Measurements from ENCODE around the gene FUT7.

Gene FUT7

DNA sequence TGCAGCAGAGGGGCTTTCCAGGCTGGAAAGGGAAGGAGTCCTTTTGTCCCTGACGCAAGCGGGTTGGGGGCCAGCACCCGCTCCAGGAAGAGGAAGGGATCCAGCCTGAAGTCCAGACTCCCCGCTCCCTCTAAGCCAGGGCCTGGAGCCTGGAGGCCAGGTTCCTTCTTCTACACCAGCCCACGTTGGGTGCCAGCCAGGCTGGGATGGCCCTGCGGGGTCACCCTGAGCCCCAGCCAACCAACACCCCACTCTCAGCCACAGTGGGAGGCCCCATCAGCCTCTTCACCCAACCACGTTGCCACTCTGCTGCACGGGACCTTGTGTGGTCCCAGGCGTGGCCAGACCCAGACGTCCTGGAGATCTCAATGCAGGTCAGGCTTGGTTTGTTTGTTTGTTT is 970 bp upstream of the FUT7 start:
- no peak for DNase-seq (ENCODE audit: low read depth)

DNA sequence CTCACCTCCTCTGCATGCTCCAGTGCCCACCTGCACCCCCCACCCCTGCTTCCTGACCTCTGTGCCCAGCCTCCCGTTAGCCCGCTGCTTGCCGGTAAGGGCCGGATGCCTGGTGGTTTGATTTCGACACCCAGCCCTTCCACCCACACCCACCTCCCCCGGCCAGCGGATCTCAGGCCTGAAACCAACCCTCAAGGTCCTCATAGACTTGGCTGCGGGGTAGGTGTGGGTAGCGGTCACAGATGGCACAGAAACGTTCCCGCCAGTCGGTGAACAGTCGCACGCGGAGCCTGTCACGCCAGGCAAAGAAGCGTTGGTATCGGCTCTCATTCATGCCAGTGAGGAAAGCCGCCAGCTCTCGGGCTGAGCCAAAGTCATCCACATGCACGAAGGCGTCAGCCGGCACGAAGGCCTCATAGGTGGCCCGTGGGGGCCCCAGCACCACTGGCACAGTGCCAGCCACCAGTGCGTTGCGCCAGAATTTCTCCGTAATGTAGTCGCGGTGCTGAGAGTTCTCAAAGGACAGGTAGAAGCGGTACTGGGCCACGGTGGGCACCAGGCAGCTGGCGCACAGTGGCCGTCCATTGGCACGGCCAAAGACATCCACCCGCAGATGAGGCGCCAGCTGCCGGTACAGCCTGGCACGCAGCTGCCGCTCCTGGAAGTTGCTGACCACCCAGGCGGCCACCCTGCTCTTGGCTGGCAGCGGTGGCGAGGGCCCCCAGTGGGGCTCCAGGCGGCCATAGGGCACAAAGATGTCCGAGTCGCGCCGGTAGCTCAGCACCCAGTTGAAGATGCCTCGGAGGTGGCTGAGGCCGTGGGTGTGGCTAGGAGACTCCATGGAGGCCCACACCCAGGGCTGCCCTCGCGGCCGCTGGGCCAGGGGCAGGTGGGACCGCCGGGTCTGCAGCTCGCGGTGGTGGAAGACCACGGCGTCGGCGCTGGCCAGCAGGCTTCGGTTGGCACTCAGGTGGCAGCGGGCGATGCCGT is 1.1 kb downstream of the FUT7 start:
- no peak for DNase-seq (ENCODE audit: low read depth)

DNA sequence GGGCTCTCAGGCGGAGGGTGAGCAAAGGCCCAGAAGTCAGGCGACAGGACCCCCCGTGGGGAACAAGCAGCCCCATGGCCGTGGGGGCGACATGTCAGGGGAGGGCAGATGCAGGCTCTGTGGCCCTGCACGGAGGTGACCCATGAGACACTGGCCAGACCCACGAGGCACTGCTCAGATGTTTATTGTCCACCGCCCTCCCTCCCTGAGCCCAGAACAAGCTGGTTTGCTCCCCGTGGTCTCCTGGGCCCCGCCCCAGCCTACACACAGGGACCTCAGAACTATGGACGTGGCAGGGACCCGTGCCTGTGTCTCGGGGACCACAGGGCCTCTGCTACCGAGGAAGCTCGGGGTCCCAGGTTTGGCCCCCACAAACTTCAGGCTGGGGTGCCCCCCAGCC is 1.9 kb downstream of the FUT7 start:
- no peak for DNase-seq (ENCODE audit: low read depth)

DNA sequence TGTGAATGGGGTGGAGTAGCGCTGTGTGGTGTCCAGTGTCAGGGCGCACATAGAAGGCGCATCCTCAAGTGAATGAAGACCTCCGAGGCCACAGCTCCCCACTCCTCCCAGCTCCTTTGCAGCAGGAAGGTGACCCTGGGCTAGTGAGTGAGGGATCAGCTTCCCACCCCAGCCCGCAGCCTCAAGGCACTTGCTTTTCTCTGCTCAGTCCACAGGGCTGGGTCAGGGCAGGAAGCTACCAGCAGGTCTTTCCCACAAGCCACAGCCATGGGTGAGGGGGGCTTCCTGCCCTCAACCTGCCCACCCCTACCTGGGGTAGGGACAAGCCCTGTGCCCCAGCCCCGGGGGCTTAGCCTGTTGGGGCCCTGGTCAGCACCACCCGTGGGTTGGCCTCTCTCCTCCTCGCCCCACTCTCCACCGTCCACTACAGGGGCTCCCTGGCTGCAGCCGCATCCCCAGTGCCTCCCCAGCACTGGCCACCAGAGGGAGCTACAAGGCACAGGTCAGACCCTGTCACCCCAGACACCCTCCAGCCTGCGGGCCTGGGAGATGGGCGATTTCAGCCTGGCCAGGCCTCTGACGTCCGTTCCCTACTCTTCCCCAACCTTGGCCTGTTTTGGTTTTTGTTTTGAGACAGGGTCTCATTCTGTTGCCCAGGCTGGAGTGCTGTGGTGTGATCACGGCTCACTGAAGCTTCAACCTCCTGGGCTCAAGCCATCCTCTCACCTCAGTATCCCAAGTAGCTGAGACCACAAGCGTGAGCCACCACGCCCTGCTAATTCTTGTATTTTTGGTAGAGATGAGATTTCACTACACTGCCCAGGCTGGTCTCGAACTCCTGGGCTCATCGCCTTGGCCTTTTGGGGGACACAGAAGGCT is 2.6 kb downstream of the FUT7 start:
- DNase-seq (ENCODE audit: low read depth), result no peak

DNA sequence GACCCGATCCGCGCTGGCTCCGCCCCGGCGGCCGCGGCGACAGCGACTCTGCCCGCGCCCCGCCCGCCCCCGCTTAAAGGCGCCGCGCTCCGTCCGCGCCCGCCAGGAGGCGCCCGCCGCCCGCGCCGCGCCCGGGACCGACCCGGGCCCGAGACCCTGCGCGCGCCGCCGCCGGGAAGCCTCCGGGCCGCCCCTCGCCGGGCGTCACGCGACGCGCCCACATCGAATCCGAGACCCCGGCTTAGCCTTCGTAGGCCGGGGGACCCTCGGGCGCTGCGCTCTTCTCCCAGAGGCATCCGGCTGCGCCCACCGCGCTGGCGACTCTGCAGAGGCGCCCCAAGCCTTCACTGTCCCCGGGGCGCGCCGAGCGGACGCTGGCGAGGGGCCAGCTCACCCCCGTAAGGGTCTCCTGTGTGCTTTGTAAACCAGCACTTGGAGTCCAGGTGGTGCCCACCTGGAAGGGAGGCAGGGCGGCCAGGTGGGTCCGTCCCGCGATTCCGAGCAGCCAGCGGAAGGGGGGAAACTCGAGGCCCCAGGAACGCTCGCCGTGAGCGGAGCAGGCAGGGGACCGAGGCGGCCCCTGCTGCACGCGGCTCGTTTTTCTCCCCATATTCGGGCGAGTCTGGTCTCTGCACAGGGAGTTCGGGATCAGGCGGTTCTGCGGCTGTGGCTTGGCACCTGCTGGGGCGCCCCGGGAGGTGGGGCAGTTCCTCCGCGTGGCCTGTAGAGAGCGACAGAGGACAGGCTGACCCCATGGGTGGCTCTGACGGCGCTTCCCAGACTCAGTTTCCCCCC is 3.4 kb downstream of the FUT7 start:
- DNase-seq (ENCODE audit: low read depth), result no peak

DNA sequence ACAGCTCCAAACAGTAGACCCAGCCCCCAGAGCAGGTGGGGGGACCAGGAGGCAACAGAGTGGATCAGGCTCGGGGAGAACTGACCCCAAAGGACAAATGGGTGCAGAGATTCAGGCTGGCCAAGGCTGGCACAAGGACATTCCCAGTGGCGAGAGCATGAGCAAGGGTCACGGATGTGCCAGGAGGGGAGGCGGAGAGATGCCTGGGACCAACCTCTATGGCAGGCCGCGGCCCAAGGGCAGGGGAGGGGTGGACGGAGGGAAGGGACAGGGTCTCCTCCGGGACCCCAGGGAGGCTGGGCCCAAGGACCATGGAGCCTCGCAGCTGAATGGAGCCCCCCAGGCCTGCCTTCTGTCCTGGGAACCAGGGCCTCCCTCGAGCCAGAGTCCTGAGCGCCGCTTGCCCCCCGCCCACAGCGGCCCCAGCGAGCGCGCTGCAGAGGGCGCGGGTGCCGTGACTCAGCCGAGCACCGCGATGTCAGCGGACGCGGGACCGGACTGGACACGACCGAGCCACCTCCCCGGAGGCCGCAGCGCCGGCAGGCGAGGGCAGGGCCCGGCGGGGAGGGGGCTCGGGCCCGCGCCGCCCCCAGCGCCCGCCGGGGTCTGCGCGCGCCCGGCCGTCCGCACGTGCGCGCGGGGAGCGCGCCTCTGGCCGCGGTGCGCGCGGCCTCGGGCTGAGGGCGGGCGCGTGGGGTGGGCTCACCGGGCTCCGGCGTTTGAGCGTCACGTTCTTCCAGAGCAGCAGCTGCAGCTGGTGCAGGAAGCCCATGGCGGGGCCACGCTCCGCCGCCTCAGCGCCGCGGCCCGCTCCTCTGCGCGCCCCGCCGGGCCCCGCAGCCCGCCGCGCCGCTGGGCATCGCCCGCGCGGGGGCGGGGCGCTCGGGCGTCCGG is 4.3 kb downstream of the FUT7 start, which contains the start of gene ABCA2:
TSS of gene ABCA2 (minus strand) at position 869 of the 894 bp plus-strand sequence. CDS start at position 772, 97 bp downstream.
- no peak for DNase-seq (ENCODE audit: low read depth)

DNA sequence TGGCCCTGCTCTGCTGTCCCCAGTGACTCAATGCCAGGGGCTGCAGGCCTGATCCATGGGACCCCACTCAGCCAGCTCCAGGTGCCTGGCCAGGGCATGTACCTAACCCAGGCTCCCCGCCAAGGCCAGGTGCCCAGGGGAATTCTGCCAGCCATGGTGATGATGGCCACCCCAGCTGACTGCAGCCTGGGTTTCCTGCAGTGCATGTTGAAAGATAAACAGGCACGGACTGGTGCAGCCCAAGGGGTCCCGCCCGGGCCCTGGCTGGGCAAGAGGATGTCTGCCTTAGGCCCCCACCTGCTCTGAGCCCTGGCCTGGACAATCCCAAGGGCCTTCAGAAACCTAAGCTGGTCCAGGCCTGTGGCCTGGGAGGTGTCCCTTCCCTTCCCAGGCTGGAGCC is 5.1 kb downstream of the FUT7 start:
- DNase-seq (ENCODE audit: low read depth), result no peak

DNA sequence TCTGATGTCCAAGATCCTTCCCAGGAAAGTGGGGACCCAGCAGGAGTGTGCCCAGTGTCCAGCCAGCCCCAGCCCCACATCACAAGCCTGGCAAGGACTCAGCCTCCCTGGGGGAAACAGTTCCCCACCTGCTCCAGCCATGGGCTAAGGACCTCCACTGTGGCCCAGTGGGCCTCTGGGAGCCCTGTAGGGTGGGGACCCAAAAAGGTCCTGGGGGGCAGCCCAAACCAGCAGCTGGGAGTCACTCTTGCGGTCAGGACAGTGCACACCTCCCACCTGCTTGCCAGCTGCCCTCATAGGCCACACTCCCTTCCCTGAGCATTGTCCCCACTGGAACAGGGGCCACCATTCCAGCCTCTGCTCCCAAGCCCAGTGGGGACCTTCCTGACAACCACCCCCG is 5.5 kb downstream of the FUT7 start:
- DNase-seq (ENCODE audit: low read depth), result no peak

DNA sequence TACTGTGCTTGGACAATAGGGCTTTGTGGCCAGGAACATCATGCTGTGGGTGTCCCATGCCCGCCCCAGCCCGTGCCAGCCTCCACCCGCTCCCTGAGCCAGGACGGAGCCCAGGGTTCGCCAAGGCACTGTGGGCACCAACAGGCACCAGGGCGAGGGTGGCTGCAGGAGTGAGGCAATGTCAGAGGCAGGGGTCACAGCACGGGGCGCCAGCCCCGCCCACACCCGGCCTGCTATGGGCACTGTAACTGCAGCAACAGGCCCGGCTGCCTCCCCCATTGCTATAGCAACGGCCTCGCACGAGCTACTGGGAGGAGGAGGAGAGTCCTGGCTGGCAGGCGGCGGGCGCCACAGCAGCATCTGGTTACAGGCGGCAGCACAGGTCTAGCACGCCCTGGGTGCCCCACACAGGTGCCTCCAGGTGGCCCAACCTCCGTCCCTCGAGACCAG is 6.3 kb downstream of the FUT7 start:
- no peak for DNase-seq (ENCODE audit: low read depth)

DNA sequence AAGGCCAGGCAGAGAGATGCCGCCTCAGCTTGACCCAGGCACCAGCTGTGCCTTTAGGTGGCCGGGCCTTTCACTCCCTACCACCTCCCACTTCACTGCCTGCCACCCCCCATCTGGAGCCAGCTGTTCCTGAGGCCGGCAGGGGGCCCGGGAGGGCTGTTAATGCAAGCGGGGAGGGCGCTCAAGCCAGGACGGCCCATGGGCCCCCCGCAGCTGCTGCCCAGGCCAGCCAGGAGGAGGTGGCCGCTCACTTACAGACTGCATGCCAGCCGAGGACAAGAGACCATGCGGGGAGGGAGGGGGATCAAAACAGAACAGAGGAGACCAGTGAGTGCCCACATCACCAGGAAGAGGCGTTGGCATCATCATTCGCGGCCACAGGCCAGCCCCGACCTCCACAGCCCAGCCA is 8.3 kb downstream of the FUT7 start:
- DNase-seq (ENCODE audit: low read depth), result no peak

DNA sequence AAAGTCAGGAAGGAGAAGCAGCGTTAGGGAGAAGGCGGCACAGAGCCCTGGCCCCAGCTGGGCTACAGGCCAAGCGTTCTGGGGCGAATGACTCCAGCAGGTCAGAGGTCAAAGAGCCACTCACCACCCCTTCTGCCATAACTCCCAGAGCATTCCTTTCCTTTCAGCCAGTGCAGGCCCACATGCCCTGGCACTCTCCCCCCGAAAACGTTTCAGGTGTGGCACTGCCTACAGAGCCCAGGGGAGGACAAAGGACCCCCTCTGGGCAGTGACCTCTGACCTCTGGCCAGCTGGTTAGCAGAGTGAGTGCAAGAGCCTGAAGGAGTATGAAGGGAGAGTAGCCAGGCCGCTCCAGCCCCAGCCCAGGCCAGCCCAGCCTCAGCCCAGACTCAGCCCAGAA is 8.7 kb downstream of the FUT7 start:
- DNase-seq (ENCODE audit: low read depth), result no peak

DNA sequence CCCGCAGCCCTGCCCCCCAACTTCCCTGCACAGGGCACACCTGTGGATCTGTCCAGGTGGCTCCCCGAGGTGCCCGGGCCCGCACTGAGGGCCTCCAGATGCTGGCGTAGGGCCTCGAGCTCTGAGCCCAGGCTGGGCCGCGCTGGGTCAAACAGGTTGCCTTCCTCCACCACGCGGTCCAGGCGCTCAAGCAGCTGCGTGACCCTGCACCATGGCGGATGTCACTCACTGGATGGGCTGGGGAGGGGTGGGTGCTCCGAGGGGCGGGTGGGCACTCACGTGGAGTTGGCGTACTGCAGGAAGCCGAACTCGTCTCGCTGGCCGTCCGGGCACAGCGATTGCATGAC is 9.3 kb downstream of the FUT7 start:
- no peak for DNase-seq (ENCODE audit: low read depth)

DNA sequence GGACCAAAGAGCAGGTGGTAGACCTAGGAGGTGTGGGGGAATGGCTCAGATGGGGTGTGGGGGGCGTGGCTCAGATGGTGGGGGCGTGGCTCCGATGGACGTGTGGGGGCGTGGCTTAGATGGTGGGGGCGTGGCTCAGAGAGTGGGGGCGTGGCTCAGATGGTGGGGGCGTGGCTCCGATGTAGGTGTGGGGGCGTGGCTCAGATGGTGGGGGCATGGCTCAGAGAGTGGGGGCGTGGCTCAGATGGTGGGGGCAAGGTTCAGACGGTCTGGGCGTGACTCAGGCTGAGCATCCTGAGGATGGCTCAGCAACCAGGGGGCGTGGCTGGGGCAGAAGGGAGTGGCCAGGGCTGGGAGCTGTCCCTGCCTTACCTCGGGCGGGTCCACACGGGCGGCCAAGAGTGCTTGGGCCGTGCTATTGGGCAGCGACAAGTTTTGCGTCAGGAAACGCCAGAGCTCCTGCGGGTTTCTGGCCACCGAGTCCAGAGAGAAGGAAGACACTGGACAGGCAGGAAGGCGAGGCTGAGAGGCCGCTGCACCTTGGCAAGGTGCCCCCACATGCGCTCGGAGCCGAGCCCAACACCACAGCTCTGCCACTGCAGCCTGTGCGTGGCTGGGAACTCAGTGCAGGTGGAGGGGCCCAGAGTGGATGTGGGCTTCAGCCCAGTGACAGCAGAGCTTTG is 9.8 kb downstream of the FUT7 start:
- no peak for DNase-seq (ENCODE audit: low read depth)

DNA sequence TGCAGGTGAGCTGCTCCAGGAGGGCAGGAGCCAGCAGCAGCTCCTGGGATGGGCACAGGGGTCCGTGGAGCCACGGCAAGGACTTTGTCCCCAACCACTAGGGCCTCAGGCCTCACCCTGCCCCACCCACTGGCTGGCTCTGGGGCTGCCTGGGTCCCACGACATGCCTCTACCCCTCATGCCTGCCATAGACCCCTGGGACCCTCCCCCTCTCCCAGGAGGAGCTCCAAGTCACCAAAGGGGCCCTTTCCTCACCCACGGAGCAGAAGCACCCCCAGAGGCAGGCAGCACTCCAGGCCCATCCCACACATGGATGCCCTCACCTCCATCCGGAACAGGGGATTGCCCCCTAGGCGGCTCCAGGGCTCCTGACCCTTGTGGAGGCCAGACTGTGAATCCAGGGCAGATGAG is 10.3 kb downstream of the FUT7 start:
- no peak for DNase-seq (ENCODE audit: low read depth)

DNA sequence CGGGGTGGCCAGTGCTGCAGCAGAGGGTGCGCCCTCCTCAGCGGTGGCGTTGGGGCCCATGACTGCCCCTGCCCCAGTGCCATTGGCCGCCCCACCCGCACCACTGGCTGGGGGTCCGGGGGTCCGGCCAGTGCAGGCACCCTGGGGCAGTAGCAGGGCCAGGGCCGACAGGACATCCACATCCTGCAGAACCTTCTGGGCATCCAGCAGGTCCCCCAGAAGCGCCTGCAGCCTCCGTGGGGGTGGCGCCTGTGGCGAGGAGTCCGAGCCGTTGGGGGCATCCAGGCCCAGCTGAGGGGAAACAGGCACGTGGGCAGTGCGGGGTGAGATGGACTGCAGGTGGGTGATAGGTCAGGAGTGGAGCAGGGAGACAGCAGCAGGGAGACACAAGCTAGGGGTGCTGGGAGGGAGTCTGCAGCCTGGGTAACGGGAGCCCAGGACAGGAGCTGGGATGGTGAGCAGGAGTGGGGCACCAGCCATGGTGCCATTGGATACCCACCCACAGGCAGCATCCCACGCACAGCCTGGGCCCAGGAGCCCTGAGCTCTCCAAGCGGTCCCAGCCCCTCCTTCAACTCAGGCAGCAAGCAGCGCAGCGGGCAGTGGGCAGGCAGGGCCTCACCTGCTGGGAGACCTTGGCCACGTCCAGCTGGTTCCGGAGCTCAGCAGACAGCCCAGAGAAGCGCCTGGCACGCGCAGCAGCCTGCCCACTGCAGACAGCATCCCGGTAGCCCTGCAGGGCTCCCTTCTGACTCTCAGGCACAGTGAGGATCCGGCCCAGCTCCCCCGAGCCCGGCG is 10.9 kb downstream of the FUT7 start:
- no peak for DNase-seq (ENCODE audit: low read depth)

DNA sequence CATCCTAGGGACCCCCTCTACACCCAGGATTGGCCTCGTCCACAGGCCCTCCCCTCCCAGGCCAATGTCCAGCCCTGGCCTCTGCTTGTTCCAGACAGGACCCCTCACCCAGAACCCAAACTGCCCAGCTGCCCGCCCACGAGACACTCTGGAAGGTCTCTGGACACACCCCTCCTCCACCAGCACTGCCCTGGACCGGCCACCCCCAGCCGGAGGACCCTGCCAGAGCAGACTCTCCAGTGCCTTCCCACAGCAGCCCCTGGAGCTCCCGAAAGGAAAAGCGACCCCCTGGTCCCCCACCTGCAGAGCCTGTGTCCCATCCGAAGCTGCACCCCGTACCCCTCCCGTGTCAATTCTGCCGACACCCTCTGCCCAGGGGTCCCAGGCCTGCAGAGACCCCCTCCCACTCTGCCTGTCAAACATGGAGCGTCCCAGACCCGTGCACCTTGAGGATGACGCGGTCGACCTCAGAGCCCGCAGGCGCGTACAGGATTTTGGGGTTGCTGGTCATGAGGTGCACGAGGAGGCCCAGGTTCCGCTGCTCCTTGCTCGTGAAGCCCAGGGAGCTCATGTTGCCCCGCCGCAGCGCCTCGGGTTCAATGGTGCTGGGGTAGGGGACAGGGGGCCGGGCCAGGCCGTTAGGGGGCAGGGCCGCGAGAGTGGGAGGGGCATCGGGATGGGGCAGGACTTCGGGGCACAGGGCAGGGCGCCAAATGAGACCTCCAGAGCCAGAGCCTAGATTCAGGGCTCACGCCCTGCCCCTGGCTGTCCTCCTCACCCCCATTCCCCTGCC is 11.8 kb downstream of the FUT7 start:
- DNase-seq (ENCODE audit: low read depth), result no peak

DNA sequence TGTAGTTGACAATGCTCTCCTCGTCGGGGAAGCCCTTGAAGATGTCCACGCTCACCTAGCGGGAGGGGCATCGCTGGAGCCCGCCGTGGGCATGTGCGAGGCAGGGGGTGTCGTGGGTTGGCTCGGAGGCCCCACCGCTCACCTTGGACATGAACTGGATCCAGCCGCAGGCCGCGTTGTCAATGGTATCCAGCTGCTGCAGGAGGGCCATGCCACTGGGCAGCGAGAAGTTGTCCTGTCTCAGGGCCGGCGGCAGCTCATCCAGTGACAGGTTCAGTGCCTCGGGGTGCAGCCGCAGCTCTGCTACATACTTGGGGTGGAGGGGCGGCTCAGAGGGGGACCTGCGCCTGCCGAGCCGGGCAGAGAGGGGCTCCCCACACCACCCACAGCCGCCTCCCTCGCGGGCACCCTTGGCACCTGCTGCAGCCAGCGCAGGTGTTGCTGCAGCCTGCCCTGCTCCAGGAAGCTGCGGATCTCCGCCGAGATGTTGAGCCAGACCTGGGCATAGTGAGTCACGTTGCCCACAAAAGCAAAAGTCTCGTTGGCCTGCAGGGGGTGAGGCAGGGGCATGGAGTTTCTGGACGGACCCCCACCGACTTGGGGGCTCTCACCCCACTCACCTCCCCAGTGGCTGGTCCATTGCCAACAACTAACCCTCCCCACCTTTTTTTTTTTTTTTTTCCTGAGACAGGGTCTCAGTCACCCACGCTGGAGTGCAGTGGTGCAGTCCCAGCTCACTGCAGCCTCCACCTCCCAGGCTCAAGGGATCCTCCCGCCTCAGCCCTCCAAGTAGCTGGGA is 12.9 kb downstream of the FUT7 start:
- DNase-seq (ENCODE audit: low read depth), result no peak

All from non-pigmented ciliary epithelial cell (primary cell).